GM20431 (cell line): Measurements from ENCODE around the gene FGFBP2.
"Not testable (repeated sequence)": the region's sequence is repeated elsewhere in the genome, so short reads cannot be mapped to it uniquely, and the experiment has no call there.

Experiments used
- in situ Hi-C: fragments of 300-500 bp; cut with MseI, MboI; formaldehyde crosslinking; loops from one replicate; pipeline ENCODE4 v1.15.0; 2020; ENCODE audit warnings: low sequenced_read_pairs; ENCODE audit not compliant: unreplicated experiment

Gene FGFBP2

GRCh38 chr4:15935504-15936402 lies 27.2 kb downstream of the FGFBP2 start:
- in situ Hi-C loops, result no loop called here

- in situ Hi-C loops, result no loop called here
Observed at GRCh38 chr4:15934259-15934658, 28.7 kb downstream of the FGFBP2 start.

DNA sequence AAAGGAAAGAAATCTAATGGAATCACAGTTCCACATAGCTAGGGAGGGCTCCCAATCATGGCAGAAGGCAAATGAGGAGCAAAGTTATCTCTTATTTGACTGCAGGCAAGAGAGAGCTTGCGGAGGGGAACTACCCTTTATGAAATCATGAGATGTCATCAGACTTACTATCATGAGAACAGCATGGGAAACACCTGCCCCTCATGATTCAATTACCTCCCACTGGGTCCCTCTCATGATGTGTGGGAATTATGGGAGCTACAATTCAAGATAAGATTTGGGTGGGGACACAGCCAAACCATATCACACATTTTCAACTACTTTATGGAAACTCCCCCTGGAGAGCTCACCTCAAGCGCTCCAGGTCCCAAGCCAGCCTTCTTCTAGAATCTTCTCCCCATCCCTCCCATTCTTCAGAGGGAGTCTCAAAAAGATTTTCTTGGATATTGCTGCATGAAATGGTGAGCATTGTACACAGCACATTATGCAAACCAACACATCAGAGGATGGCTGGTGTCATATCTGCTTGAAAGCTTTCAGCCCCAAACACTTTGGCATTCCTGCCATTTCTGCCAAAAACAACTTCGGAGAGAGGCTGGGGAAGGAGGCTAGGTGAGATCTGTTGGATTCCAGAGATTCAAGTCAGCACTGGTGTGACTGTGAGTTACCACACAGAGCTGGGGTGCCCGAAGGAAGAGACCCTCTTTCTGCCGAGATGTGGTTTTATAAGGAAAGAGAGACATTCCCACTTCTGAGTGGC lies 31.3 kb downstream of the FGFBP2 start:
- in situ Hi-C loops, result no loop called here

- in situ Hi-C loops, result no loop called here
Observed at GRCh38 chr4:15930314-15930713, 32.7 kb downstream of the FGFBP2 start.

GRCh38 chr4:15929540-15929939 lies 33.4 kb downstream of the FGFBP2 start:
- in situ Hi-C loops, result no loop called here

GRCh38 chr4:15928883-15929282 lies 34.1 kb downstream of the FGFBP2 start:
- in situ Hi-C loops, result no loop called here

GRCh38 chr4:15926486-15926885 lies 36.5 kb downstream of the FGFBP2 start:
- in situ Hi-C loops, result no loop called here

- in situ Hi-C loops, result no loop called here
Observed at GRCh38 chr4:15925830-15926229, 37.1 kb downstream of the FGFBP2 start.

- in situ Hi-C loops, result no loop called here
Observed at GRCh38 chr4:15921592-15921932, 41.4 kb downstream of the FGFBP2 start.

DNA sequence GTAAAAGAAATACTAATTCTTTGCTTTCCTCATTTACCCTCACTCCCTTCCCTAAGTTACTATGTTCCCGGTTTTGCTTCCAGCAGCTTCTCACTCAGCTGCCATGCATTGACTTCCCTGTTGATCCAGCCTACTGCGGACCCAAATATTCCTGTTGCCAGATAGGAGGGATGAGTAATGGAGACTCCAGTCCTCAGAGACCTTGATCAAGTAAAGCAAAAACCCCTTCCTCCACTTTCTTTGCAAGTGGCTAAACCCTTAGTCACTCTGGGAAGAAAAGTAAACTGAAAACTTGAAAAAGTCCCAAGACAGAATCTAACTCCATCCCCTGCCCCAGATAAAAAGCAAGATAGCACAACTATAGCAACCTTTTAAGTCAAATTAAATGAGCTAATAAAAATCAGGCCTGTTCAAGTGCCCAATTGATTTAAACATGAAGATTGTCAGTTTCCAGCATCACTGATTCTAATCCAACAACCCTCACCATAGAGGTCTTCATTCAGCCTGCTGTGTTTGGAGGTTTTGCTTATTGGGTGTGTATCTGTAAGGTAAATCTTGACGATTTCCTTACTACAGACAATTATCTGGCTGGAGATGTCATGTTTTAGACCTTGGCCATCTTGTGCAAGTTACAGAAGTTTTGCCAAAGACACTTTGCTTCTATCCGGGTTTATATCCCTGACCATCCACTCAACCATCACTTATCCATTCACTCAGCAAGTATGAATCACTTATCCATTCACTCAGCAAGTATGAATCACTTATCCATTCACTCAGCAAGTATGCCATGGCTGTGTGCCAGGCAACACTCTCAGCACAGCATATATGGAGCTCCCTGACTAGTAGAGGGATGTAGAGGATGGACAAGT lies 42.0 kb downstream of the FGFBP2 start:
- in situ Hi-C loops, result no loop called here

DNA sequence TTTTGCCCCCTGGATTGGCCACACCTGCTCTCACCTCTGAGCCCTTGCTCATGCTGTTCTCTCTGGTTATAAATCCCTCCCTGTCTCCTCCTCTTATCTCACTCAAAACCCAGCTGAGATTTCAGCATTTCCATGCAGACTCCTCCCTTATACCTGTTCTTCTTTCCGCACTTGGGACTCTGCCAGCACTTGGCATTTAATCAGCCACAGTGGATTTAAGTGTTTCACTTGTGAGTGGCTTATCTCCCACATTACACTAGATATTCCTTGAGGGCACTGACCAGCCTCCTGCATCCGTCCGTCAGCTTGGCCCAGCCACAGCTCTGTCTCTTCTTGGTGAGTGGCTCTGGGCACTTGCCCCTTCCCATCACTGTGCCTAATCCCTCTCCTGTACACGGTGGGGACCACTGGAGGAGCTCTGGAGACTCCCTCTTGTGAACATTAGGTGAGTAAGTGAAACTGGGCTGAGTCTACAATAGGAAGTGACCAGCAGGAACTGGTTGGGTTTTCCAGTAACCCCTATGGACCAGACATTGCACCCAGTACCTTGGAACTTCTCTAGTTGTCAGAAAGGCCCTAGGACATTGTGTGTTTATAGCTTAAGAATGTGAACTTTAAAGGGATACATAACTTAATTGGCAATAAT lies 44.4 kb downstream of the FGFBP2 start:
- in situ Hi-C loops, result no loop called here

DNA sequence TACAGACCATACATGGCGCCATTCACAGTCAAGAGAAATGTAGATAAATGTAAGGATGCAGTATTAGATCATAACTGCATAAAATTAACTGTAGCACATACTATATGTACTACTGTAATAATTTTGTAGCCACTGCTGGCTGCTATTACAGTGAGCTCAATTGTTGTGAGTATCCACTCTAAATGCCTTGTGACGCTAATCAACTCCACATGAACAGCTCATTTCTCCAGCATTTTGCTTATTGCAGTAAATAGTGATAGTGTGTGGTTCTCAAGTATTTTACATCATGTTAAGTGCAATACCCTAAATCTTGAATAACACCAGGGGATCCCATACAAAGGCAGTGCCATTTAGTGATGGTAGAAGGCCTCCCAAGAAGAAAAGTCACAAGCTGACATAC lies 45.7 kb downstream of the FGFBP2 start:
- in situ Hi-C loops, result no loop called here

DNA sequence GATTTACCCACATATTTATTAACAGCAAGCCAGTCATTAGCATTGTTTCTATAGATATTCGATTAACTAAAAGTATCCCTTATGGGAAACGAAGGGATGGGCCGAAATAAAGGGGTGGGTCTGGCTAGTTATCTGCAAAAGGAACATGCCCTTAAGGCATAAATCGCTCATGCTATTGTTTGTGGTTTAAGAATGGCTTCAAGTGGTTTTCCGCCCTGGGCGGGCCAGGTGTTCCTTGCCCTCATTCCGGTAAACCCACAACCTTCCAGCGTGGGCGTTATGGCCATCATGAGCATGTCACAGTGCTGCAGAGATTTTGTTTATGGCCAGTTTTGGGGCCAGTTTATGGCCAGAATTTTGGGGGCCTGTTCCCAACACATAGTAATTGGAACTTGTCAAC lies 46.6 kb downstream of the FGFBP2 start:
- in situ Hi-C loops, result not testable (repeated sequence)

DNA sequence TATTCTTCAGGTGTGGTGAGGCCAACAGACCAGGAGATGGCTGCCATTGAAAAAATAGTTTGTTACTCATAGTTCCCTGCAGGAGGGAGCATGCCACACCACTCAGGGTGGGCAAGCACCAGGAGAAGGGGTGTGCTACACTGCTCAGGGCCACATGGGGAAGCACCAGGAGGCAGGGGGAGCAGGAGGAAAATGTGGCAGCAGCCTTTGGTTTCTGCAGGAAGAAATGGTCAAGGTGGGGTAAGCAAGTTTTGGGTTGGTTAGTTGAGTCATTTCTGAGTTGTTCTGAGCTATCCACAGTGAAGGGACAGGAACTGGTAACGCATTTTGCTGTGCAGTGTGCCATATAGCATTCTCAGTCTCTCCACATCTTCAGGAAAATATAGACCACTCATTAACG lies 48.2 kb downstream of the FGFBP2 start:
- in situ Hi-C loops, result no loop called here

GRCh38 chr4:15914291-15914690 lies 48.7 kb downstream of the FGFBP2 start:
- in situ Hi-C loops, result no loop called here

DNA sequence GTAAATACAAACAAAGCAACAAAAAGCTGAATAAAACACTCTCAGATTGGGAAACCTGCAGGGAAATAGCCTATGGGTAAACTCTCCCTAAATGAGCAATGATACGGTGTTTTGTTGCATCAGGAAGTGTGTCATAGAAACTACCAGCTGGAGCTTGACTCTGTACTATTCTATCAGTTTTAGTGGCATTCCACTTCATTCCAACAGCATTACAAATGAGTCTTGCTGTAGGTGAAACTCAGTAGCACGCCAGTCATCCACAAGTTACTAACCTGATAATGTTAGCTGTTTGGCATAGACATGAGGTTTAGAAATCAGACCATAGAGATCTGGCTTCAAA lies 49.4 kb downstream of the FGFBP2 start:
- in situ Hi-C loops, result no loop called here

DNA sequence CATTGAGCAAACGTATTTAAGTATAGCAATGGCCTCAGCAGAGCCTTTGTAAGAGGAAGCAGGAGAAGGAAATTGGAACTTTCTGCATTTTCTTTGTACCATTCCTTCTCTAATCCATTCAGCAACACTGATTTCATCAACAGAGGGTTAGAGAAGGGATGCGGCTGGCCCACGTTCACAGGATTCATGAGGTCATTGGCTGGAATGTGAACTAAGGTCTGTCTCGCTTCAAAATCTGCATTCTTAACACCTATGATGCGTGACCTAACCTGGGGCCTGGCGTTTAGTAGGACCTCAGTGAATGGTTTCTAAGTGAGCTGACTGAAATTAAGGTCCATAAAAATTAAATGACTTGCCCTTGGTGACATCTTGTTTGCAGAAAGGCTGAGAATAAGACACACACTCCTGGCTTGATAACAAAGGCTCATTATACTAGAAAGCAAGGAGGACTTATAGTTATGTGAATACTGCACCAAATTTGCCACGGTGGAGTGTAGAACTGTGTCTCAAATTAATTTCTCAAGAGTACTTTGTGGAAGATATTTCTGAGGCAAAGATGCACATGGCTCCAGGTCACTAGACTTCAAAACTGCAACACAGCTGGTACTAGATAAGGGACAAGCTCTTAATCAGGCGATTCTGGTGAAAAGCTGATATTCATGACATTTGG lies 49.9 kb downstream of the FGFBP2 start:
- in situ Hi-C loops, result no loop called here

GRCh38 chr4:15912236-15912635 lies 50.7 kb downstream of the FGFBP2 start:
- in situ Hi-C loops, result no loop called here
